Stimulated activated CD8-positive, alpha-beta memory T cell treated with anti-CD3 and anti-CD28 coated beads, Interleukin-2, amount 100 ng/mL, for 48 hours (primary cell): ENCODE measurements around the gene APOL3.
"Not testable (repeated sequence)": the region's sequence is repeated elsewhere in the genome, so short reads cannot be mapped to it uniquely, and the experiment has no call there.

Source experiments
- DNase-seq, 2 donors: peaks; one replicate each; pipeline ENCODE4 v3.0.0-alpha.2; 2020; ENCODE audit warnings: low read depth in 2 of 2

APOL3 gene

DNA sequence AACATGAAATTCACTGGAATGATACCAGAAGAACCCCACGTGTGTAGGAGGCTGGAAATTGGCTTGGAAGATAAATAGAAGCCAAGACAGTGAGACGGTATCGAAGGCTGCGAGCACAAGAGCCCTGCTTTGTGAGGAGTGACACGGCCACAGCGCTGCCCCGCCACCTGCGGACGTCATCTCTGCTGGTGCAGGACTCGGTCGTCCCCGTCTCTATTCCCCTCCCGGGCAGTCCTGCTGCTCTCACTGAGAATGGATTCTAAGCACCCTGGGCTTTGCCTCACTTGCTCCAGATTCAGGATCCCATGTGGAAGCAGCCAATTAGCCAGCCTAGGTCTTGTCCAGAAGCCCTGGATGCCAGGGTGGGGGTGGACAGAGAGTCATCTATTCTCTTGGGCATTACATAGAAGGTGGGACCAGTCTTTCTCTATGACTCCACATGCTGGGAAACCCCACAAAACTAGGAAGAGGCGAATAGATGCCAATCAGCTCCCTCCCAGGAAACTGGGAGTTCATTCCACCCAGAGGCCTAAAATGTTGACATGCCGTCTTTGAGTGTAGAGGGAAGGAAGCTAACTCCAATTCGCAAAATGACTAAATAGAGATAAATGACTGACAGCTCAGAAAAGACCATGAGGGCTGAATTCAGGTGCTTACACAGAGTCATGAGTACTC, 25.1 kb downstream of the APOL3 start:
- DNase-seq = no peak

DNA sequence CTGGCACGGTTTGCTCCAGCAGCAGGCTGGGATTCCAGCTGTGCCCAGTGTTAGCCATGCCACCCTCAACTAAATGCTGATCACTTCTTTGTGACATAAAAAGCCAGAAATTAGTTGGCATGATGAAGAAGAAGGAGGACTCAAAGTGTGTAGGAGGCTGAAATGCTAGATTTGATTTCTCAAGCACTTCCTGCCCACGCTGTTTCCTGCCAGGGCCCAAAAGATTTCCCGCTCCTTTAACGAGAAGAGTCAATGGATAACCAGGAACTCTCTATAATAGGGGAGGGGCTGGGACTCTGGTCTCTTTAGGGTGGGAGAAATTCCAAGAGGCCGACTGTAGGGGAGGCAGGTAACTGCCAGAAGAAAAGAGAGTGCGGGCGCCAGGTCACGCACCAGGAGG, 26.4 kb downstream of the APOL3 start:
- no peak for DNase-seq

DNA sequence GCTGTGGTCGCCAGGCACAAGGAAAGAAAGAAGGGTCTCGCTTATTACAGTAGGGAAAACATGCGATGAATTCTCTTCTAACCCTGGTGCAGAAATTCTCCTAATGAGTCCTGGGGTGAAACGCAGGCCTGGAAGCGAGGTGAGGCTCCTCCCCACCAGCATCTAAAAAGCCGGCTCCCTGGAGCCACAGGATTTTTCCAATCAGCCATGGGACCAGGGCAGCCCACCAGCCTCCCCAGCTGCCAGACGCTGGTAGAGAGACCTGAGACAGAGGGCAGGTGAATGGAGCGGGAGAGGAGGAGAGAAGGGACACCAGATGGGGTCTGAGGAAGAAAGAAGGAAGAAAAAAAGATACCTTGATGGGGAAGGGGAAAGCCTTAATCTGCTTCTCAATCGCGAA, 28.6 kb downstream of the APOL3 start:
- no peak for DNase-seq

DNA sequence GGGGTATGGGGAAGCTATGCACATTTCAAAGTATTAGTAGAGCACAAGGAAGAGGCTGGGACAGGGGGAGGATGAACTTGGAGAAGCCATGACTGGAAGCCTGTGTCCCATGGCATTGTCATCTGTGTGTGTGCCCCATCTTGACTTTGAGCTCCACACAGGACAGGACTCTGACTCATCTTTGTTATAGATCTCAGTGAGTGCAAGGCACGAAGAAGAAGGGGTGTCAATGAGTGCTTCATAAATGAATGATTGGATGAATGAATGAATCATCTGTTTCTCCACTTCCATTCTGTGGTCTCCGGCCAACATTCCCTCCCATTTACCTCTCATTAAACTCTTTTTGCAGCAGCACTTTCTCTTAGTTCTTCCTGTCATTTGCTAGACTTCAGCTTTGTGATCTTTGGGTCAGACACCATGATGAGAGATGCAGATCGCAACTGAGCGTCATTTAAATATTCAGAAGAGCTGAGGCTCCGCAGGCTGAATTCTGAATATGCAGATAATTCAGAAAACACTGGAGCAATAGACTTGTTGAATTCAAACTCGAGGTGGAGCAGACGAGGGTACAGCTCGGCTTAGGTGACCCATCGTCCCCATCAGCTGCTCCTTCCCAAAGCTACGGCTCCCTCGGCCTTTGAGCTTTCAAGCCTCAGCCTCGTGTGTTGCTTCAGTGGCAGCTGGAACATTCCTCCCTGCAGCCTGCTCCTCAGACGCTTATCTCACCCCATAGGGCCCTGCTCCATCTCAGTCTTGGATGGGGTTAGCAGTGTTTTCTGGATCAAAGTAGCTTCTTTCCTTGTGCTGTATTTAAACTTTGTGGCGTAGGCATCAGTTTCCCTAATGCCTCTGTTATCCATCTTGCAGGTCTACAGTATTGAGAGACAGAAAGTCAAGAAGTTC, 30.8 kb downstream of the APOL3 start:
- no peak for DNase-seq

DNA sequence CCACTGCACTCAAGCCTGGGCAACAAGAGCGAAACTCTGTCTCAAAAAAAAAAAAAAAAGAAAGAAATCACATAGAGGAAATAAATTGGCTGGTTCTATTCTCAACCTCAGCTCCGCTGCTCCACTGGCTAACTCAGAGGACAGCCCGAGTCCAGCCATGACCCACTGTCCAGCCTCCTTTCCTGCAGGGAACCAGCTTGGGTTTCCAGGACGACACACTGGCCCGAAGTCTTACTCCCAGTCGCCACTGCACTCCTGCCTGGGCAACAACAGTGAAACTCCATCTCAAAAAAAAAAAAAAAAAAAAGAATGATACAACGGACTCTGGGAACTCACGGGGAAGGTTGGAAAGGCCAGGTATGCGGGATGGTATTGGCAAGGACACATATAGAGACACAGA, 31.5 kb downstream of the APOL3 start:
- no peak for DNase-seq

DNA sequence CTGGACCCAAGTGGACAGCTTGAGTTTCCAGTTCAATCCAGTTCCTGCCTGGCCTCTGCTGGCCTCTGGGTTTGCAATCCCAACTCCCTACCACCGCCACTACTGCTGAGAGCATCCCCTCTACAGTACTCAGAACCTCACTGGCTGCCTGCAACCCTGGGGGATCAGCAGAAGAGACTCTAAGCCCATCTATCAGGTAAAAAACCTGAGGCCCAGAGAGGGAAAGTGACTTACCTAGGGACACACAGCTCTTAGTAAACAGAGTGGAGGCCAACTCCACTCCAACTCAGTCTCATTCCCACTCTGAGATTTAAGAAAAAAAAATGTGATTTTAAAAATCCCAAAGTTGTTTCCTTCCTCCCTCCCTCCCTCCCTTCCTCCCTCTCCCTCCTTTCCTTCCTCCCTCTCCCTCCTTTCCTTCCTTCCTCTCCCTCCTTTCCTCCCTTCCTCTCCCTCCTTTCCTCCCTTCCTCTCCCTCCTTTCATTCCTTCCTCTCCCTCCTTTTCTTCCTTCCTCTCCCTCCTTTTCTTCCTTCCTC, 34.5 kb downstream of the APOL3 start:
- DNase-seq = no peak

DNA sequence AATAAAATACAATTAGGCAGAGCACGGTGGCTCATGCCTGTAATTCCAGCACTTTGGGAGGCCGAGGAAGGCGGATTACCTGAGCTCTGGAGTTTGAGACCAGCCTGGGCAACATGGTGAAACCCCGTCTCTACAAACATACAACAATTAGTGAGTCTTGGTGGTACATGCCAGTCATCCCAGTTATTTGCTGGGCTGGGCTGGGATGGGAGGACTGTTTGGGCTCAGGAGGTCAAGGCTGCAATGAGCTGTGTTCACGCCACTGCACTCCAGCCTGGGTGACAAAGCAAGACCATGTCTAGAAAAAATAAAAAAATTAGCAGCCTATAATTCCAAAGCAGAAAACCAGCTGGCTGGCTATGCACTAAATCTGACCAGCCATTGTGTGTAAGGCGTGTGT, 35.1 kb downstream of the APOL3 start:
- no peak for DNase-seq

DNA sequence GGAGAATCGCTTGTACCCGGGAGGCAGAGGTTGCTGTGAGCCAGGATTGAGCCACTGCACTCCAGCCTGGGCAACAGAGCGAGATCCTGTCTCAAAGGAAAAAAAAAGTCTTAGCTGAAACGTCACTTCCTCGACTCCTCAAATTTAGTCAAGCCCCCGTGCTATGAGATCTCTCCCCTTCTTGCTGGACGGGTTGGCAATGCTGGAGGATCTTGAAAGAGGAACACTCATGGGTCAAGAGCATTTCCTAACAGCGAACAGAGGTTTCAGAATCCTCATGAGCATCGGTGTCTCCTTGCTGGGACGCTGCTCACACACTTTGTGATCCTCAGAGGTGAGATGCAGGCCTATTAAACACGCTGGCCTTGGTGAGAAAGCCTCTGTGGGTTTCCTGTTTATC, 35.9 kb downstream of the APOL3 start:
- no peak for DNase-seq

DNA sequence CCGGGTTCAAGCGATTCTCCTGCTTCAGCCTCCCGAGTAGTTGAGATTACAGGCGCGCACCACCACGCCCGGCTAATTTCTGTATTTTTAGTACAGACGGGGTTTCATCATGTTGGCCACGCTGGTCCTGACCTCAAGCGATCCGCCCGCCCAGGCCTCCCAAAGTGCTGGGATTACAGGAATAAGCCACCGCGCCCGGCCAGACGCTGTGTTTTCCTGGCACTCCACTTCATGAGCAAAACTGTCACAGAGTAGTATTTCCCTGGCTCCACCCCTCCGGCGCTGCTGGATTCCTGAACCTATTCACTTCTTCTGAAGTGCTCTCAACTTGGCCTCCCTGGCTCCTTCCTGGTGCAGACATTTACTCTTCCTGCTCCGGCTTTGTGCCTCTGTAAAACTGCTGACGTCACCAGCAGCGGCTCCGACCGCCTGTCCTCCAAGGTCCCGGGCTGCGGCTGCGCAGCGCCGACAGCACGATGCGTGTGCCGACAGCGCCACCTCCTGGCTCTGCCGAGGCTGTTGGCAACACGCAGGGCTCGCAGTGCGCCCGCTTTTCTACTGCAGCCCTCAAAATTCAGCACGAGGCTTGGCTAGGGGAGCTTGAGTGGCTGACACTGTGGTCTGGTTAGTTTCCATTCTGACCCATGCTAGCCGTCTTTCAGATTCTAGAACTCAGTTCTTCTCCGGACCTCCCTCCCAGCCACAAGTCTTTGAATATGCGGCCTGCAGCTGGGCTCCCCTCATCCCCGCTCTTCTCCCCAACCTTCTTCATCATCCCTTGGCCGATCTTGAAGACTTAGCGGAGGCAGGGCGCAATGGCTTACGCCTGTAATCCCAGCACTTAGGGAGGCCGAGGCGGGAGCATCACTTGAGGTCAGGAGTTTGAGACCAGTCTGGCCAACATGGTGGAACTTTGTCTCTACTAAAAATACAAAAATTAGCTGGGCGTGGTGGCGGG, 36.6 kb downstream of the APOL3 start:
- DNase-seq = peak; percentile 88 to 90

DNA sequence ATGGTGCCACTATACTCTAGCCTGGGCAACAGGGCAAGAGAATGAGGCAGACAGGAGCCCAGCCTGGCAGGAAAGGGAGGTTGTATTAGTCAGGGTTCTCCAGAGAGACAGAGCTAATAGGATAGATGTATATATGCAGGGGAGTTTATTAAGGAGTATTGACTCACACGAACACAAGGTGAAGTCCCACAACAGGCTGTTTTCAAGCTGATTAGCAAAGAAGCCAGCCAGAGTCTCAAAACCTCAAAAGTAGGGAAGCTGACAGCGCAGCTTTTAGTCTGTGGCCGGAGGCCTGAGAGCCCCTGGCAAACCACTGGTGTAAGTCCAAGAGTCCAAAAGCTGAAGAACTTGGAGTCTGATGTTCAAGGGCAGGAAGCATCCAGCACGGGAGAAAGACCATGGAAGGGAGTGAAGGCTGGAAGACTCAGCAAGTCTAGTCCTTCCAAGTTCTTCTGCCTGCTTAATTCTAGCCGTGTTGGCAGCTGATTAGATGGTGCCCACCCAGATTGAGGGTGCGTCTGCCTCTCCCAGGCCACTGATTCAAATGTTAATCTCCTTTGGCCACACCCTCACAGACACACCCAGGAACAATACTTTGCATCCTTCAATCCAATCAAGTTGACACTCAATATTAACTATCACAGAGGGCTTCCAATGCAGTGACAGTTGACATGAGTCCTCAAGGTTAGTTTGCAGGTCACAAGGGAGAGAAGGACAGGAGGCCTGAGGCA, 39.8 kb downstream of the APOL3 start:
- DNase-seq = not testable (repeated sequence)

DNA sequence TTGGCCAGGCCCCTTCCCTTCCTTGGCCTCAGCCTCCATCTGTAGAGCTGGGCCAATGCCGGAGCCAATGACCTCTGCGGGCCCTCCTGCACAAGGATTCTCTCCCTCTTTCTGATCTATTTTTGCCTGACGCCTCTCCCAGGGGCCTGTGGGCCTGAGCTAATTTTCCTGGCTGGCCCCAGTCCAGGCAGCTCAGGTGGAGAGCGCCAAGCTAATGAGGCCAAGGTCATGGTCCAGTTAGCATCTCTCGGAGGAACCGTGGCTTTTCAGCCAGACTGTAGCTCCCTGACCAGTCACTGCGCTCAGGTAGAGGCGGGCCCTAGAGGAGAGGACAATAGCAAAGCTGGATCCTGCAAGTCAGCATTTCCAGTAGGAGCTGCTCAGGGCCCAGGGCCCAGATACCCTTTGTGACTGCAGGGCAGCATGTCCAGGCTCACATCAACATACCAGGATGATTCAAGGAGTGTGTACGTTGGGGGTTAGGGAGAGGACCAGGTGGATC, 43.5 kb downstream of the APOL3 start:
- no peak for DNase-seq

DNA sequence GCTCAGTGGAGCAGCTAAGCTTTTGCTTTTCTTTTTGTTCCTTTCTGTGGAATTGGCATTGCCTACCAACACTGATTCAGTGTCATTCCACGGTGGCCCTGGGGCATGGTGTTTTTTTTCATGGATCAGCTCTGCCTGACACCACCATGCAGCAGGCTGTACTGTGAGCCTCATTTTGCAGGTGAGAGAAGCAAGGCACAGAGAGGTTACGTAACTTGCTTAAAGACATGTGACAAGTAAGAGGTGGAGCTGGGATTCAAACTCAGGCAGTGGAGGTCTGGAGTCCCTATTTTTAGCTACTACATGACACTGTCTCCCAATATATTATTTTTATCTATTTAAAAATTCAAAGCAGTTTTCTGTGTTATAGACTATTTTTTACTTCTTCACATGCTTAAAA, 44.4 kb downstream of the APOL3 start:
- no peak for DNase-seq

DNA sequence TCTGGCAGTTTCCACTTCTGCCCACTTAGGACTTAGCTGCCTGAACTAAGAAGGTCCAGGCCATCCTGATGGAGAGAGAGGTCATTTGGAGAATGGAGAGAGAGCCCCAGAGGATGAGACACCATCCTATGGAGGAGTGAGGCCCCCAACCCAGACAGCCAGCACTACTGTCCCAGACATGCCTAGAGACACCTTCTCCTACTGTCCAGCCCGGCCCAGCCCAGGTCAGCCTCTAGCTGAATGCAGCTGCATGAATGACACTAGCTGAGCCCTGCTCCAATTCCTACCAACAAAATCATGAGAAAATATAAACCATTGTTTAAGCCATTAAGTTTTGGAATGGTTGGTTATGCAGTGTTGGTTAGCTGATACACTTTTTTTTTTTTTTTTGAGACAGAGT, 47.4 kb downstream of the APOL3 start:
- no peak for DNase-seq

DNA sequence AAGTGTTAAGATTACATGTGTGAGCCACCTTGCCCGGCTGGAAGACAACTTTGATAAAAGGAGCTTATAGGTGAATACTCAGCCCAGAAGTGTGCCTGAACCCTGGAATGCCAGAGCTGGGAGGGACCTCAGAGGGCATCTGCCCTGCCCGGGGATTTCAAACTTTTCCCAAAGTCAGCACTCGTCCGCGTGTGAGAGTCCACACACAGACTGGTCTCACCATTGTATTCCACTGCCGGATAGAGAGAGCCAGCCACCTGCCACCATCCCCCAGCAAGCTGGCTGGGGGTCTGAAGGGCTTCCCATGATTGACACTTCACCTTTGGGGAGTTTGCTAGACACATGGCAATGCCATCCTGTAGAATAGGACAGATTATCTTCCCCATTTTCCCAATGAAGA, 49.2 kb downstream of the APOL3 start:
- DNase-seq = no peak

DNA sequence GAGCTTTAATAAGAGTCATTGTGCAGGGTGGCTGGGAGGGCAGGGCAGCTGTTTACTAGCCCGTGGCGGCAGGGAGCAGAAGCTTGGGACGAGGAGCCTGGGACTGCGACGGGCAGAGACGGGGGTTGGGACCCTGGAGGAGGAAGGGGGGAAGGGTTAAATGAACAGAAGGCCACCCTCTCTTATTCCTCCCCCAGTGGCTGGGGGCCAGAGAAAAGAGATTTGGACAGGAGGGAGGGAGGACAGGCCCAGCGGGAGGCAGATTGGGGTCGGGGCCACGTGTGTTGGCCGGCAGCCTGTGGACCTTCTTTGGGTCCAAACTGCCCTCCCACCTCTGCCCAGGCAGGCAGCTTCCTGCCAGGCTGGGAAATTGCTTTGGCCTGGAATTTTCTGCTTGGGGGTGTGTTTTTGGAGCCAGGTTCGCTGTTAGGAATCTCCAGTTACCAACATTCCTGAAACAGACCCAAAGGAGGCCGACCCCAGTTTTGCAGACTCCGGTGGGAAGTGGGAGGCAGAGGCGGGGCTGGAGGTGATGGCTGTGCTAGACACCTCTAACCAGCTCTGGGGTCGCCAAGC, 50.2 kb downstream of the APOL3 start:
- no peak for DNase-seq

DNA sequence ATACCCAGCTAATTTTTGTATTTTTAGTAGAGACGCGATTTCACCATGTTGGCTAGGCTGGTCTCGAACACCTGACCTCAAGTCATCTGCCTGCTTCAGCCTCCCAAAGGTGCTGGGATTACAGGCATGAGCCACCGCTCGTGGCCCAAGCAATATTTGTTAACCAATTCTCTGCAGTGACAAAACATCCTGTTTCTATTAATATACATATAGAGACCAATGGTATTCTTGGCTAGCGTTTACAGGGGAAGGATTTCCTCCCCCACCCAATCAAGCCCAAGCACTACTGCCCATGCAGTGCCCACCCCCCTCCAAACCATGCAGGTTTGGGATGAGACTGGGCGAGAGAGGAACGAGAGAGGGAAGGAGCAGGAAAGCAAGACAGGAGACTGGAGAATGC, 53.1 kb downstream of the APOL3 start:
- DNase-seq = no peak

DNA sequence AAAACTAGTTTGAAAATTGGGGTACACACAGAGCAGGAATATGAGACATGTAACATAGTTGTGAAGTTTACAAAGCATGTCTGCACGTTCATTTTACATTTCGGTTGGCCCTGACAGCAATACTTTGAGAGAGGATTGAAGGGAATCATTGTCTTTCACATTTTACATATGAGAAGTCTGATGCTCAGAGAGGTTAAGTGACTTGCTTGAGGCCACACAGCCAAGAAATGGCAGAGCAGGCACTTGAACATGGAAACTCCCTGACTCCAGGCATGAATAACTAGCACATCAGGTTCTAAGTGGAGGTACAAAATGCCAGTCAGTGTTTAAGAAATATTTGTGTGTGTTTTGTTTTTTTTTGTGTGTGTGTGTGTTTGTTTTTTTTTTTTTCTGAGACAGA, 53.6 kb downstream of the APOL3 start:
- no peak for DNase-seq

DNA sequence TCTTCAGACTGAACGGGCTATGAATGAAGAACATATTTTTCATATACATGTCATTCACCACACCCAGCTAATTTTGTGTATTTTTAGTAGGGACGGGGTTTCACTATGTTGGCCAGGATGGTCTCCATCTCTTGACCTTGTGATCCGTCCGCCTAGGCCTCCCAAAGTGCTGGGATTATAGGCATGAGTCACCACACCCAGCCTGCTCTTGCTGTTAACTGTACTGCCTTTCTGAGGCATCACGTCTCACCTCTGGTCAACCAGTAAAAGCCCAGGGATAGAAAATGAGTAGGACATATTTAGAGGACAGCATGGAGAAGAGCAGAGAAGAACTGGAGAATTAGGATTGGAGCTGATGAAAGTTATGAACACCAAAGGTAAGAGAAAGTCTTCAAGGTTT, 55.6 kb downstream of the APOL3 start:
- no peak for DNase-seq

DNA sequence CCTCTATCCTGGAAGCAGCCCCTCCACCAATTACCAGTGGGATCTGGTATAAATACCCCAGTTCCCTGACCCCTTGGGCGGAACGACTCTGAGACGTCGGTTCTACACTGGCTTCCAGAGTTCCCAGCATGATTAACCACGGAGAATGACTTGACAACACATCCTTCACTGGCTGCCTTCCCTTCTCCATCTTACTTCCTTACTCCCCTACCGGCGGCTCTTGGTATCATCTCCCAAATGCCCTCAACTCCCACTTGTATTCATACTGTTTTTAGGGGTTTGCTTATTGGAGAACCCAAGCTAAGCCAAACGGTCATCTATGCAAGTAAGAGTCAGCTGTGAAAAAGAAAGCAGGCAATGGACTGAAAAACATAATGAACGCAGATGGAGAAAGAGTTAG, 56.1 kb downstream of the APOL3 start:
- no peak for DNase-seq

DNA sequence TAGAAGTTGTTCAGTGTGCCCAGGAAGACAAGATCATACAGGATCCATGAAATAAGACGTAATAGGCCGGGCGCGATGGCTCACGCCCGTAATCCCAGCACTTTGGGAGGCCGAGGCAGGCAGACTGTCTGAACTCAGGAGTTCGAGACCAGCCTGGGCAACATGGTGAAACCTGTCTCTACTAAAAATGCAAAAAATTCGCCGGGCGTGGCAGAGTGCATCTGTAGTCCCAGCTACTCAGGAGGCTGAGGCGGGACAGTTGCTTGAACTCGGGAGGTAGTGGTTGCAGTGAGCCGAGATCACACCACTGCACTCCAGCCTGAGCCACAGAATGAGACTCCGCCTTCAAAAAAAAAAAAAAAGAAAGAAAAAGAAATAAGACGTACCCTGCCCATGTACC, 56.7 kb downstream of the APOL3 start:
- no peak for DNase-seq

DNA sequence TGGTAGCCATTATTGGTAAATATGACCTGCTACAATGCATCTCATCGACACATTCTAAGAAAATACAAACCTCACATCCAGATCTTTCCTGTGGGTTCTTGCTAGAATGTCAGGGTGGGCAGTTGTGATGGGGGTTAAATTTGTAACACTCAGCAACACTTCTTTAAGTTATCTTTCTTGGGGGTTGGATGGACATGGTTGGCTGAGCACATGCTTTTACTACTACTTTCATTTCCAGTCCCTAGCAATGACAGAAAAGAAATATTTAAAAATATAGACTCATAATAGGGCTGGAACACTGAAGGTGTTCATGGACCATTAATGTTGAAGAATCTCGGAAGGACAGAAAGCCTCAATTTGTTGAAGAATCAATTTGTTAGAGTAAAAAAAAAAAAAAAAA, 57.6 kb downstream of the APOL3 start:
- DNase-seq = no peak
